Coronary artery (tissue), 2 donors: ENCODE data around the gene SEMA6A.
A peak's percentile ranks its signal among the peaks of the same experiment; 100 is the strongest.

Experiments used
- DNase-seq: peaks from one replicate; pipeline ENCODE4 v3.0.0-alpha.2; 2017; ENCODE audit warnings: low spot score
- H3K27ac ChIP-seq, 2 donors: fragments of 200-600 bp; sonication (generic); one replicate each; pipeline ENCODE4 v1.5.1; 2016 to 2019
- H3K4me3 ChIP-seq: fragments of 200-600 bp; sonication (generic); 2 replicates; pipeline ENCODE4 v1.5.1; 2016; ENCODE audit warnings: mild to moderate bottlenecking, moderate library complexity
- CTCF ChIP-seq: fragments of 200-600 bp; sonication (generic); IDR thresholded peaks from one replicate; pipeline ENCODE4 v1.5.1; 2019; ENCODE audit warnings: antibody characterized with exemption

SEMA6A gene

GRCh38 chr5:116576053-116576713 is 1.6 kb upstream of the SEMA6A start:
- Histone ChIP-seq H3K4me3 (peak overlapping the region; percentile 77), H3K27ac (no peak overlapping the region)
- TF ChIP-seq CTCF, result peak; percentile 49
- DNase-seq, result no peak

- TF ChIP-seq CTCF, result no peak
- Histone ChIP-seq H3K27ac (peak overlapping the region in 1 of 2 donors; percentile 8), H3K4me3 (peak overlapping the region; percentile 77)
- DNase-seq, result no peak
Observed at GRCh38 chr5:116575326-116576052, 866 bp upstream of the SEMA6A start.

GRCh38 chr5:116573702-116574366 is 789 bp downstream of the SEMA6A start:
- peak overlapping the region; percentile 77 for H3K4me3 ChIP-seq
- H3K27ac ChIP-seq, result peak overlapping the region; percentile 21 to 60
- no peak for DNase-seq

GRCh38 chr5:116573279-116573701 is 1.3 kb downstream of the SEMA6A start:
- DNase-seq, result no peak
- Histone ChIP-seq H3K4me3 (peak overlapping the region; percentile 77), H3K27ac (peak overlapping the region in 1 of 2 donors; percentile 60)
- TF ChIP-seq CTCF, result no peak

More at GRCh38 chr5:116573702-116574366, 789 bp downstream of the SEMA6A start:
- no peak for TF ChIP-seq CTCF

GRCh38 chr5:116572350-116573278 is 2.0 kb downstream of the SEMA6A start:
- Histone ChIP-seq H3K27ac (peak overlapping the region in 1 of 2 donors; percentile 60), H3K4me3 (peak overlapping the region; percentile 77)
- no peak for DNase-seq
- no peak for TF ChIP-seq CTCF

- no peak for DNase-seq
- no peak for TF ChIP-seq CTCF
- peak overlapping the region; percentile 77 for H3K4me3 ChIP-seq
- H3K27ac ChIP-seq, result no peak overlapping the region
Observed at GRCh38 chr5:116571568-116572349, 2.9 kb downstream of the SEMA6A start.
